ENCODE data around the gene SRP68.

DNA sequence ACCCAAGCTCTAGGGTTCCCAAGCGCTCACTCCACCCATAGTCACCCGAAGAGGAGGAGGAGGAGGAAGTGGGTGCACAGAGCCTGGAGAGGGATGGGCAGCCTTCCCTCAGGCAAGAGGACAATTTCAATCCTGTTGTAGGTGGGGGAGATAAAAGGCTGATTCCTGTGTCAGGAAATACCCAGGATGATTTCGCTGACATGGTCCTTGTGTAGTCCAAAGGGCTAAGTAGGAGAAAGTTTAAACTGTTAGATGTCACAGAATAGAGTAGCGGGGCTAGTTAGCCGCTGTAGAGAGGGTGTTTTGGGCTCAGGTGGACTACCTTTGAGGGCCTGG, 32.5 kb upstream of the SRP68 start:
- TF ChIP-seq, protein P1, sequence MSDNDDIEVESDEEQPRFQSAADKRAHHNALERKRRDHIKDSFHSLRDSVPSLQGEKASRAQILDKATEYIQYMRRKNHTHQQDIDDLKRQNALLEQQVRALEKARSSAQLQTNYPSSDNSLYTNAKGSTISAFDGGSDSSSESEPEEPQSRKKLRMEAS (IDR thresholded peaks at IDR 0.05): no peak
- TF ChIP-seq ESRRA (IDR thresholded peaks at IDR 0.05; ENCODE audit: borderline replicate concordance, low read length) (no peak), CHD2 (IDR thresholded peaks at IDR 0.05; ENCODE audit: low read length, partially characterized antibody) (no peak), RARB (CRISPR knock-in tag; IDR thresholded peaks at IDR 0.05) (no peak), POLR2A (IDR thresholded peaks at IDR 0.05; ENCODE audit: low read length) (no peak)
- TF ChIP-seq, protein P2, sequence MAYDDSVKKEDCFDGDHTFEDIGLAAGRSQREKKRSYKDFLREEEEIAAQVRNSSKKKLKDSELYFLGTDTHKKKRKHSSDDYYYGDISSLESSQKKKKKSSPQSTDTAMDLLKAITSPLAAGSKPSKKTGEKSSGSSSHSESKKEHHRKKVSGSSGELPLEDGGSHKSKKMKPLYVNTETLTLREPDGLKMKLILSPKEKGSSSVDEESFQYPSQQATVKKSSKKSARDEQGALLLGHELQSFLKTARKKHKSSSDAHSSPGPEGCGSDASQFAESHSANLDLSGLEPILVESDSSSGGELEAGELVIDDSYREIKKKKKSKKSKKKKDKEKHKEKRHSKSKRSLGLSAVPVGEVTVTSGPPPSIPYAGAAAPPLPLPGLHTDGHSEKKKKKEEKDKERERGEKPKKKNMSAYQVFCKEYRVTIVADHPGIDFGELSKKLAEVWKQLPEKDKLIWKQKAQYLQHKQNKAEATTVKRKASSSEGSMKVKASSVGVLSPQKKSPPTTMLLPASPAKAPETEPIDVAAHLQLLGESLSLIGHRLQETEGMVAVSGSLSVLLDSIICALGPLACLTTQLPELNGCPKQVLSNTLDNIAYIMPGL (CRISPR knock-in tag; IDR thresholded peaks at IDR 0.05; ENCODE audit: borderline replicate concordance): no peak
- TF ChIP-seq, protein P3, sequence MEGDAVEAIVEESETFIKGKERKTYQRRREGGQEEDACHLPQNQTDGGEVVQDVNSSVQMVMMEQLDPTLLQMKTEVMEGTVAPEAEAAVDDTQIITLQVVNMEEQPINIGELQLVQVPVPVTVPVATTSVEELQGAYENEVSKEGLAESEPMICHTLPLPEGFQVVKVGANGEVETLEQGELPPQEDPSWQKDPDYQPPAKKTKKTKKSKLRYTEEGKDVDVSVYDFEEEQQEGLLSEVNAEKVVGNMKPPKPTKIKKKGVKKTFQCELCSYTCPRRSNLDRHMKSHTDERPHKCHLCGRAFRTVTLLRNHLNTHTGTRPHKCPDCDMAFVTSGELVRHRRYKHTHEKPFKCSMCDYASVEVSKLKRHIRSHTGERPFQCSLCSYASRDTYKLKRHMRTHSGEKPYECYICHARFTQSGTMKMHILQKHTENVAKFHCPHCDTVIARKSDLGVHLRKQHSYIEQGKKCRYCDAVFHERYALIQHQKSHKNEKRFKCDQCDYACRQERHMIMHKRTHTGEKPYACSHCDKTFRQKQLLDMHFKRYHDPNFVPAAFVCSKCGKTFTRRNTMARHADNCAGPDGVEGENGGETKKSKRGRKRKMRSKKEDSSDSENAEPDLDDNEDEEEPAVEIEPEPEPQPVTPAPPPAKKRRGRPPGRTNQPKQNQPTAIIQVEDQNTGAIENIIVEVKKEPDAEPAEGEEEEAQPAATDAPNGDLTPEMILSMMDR (IDR thresholded peaks at IDR 0.05): no peak
- TF ChIP-seq, protein P4, sequence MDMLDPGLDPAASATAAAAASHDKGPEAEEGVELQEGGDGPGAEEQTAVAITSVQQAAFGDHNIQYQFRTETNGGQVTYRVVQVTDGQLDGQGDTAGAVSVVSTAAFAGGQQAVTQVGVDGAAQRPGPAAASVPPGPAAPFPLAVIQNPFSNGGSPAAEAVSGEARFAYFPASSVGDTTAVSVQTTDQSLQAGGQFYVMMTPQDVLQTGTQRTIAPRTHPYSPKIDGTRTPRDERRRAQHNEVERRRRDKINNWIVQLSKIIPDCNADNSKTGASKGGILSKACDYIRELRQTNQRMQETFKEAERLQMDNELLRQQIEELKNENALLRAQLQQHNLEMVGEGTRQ (IDR thresholded peaks at IDR 0.05): no peak

Measured in A549 (cell line).